GM13977 (cell line): ENCODE measurements around the gene USP17L5.
"Not testable (repeated sequence)": the region's sequence is repeated elsewhere in the genome, so short reads cannot be mapped to it uniquely, and the experiment has no call there.

Experiments
- DNase-seq: peaks from one replicate; pipeline ENCODE4 v3.0.0; 2012; ENCODE audit warnings: low spot score
- CTCF ChIP-seq: IDR thresholded peaks from 2 replicates; pipeline ENCODE4 v1.5.1; 2012; ENCODE audit warnings: mild to moderate bottlenecking, control low read depth; ENCODE audit not compliant: insufficient read depth; ENCODE audit errors: extremely low read depth, missing control alignments
- in situ Hi-C: fragments of 300-500 bp; cut with MboI; formaldehyde crosslinking; loops from one replicate; pipeline ENCODE4 v1.12.0; 2022; ENCODE audit warnings: low sequenced_read_pairs, low pct_unique_long_range_greater_than_20kb, mixed read lengths, inconsistent platforms; ENCODE audit not compliant: unreplicated experiment

The USP17L5 gene

DNA sequence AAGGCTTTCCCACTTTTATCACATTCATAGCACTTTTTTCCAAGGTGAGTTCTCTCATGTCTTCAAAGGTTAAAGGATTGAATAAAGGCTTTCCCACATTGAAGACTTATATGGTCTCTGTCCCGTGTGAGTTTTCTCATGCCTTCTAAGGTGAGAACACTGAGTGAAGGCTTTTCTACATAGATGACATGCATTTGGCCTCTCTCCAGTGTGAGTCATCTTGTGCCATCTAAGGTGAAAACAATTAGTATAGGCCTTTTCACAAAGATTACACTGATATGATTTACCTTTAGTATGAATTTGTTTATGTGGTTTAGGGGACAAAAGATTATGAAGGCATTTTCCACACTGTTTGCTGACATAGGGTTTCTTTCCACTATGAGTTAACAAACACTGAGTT lies 44.9 kb downstream of the USP17L5 start:
- DNase-seq: no peak
- TF ChIP-seq CTCF: no peak
- in situ Hi-C loops: no loop called here

DNA sequence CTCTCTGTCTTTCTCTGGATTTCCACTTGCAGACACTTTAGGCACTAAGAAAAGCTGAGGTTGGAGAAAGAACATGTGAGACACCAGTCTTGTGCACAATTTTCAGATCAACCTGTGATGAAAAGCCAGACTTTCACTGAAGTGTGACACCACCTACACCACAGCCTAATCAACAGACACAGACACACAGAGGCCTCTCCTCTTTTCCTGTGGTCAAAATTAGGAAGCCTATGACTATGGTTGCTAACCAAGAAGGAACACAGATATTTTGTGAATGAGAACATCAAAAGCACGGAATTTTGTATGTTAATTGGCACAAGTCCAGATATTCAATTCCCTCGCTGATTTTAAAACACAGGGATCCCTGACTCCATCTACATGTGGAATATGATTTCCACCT lies 49.8 kb downstream of the USP17L5 start:
- DNase-seq, in situ Hi-C loops: not testable (repeated sequence)
